Testis (tissue), 2 donors: ENCODE measurements around the gene KCTD17.

Source experiments
- POLR2A ChIP-seq: fragments of 450-650 bp; IDR thresholded peaks from one replicate; pipeline ENCODE4 v1.6.1; 2017; ENCODE audit warnings: antibody characterized with exemption, mild to moderate bottlenecking, moderate library complexity
- TF ChIP-seq, protein P1 (sequence below), 3 experiments: fragments of 450-650 bp in 2 of 3; fragments of 200-600 bp in 1 of 3; sonication (generic) in 1 of 3; IDR thresholded peaks; one replicate each; pipeline ENCODE4 v1.5.1; 2016 to 2019; ENCODE audit warnings: antibody characterized with exemption in 3 of 3, mild to moderate bottlenecking in 2 of 3, moderate library complexity in 1 of 3

DNA sequence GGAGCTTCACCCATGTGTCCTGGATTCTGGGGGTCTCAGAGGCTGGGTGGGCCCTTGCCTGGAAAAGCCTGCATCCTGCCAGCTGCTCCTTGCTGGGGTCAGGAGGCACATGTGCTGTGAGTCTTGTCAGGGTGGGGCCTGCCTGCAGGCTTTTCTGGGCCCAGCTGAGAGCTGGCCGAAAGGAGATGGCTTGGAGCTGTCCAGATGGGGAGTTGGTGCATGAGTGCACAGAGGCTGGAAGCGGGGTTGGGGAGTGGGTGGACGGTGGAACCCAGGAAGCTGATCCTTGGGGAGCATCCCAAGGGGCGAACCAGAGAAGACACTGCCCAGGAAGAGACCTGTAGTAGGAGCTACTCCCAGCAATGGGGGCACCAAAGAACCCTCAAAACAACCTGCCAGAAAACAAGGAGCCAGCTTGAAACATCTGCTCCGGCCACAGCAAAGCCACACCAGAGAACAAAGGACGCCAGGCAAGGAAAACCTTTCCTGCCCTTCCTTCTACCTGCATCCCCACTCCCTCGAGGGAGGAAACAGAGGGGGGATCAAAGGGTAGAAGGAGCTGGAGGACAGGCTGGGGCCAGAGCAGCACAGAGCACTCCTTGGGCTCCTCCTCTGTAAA lies 8.2 kb upstream of the KCTD17 start:
- TF ChIP-seq, protein P1, sequence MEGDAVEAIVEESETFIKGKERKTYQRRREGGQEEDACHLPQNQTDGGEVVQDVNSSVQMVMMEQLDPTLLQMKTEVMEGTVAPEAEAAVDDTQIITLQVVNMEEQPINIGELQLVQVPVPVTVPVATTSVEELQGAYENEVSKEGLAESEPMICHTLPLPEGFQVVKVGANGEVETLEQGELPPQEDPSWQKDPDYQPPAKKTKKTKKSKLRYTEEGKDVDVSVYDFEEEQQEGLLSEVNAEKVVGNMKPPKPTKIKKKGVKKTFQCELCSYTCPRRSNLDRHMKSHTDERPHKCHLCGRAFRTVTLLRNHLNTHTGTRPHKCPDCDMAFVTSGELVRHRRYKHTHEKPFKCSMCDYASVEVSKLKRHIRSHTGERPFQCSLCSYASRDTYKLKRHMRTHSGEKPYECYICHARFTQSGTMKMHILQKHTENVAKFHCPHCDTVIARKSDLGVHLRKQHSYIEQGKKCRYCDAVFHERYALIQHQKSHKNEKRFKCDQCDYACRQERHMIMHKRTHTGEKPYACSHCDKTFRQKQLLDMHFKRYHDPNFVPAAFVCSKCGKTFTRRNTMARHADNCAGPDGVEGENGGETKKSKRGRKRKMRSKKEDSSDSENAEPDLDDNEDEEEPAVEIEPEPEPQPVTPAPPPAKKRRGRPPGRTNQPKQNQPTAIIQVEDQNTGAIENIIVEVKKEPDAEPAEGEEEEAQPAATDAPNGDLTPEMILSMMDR (IDR thresholded peaks at IDR 0.05): no peak
- no peak for TF ChIP-seq POLR2A
